ENCODE measurements around the gene VAMP7.
A peak's percentile ranks its signal among the peaks of the same experiment; 100 is the strongest.
"Not testable (repeated sequence)": the region's sequence is repeated elsewhere in the genome, so short reads cannot be mapped to it uniquely, and the experiment has no call there.

The VAMP7 gene

GRCh38 chrX:155923200-155923599 lies 42.1 kb downstream of the VAMP7 start:
- DNase-seq: no peak

- not testable (repeated sequence) for DNase-seq
These were observed 49.9 kb downstream of the VAMP7 start for GRCh38 chrX:155930852-155931618.

DNA sequence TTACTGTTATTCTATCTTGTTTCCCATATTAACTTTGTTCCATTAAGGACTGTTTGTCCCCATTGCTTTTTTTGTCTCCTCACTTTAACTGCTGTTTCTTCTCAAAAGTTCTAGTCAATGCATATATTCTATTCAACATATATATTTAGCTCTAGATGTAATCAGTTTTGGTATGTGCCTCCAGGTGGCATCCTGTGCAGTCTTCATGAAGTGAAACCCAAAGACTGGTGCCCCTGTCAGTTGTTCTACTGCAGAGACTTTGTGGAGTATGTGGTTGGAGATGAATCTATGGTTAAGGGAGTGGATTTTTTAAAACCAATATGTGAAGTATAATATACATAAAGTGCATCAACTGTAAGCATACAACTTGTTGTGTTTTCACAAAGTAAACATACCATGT lies 57.0 kb downstream of the VAMP7 start:
- DNase-seq: no peak

DNA sequence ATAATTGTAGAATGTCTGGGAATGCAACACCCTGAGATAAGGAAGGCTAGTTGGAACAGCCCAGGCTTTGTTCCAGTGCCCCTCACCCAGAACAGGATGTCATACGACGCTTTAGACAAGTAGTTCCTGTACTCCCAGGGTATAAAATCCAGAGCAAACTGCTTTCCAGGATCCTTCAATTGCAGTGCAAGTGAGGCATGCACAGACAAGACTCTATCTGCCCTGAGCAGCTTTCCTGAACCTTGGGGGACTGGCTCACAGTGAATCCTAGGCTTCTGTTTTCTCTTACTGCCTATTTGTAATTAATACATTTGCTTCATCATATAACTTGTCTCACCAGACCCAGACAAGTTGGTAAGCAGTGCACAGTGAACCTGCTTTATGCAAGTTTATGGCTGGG lies 68.0 kb downstream of the VAMP7 start:
- no peak for DNase-seq

DNA sequence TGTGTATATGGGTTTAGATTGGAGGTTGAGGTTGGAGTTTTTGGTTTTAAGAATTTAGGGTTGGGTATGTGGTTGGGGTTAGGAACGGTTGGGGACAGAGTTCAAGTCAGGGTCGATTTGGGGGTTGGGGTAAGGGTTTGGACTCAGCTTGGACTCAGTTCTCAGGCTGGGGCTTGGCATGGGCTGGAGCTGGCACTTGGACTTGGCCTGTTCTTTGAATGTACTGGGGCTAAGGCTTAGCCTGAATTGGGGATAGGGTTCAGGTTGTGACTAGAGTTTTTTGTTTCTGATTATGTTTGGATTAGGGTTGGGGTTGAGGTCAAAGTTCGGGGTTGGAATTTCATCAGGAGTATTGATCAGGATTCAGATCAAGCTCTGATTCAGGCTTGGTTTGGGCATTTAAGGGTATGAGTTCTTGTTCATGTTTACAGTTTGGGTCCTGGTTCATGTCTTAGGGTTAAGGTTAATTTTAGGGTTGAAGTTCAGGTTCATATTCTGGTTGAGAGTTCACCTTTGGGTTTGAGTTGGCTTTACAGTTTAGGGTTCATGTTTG lies 70.2 kb downstream of the VAMP7 start:
- no peak for DNase-seq

DNA sequence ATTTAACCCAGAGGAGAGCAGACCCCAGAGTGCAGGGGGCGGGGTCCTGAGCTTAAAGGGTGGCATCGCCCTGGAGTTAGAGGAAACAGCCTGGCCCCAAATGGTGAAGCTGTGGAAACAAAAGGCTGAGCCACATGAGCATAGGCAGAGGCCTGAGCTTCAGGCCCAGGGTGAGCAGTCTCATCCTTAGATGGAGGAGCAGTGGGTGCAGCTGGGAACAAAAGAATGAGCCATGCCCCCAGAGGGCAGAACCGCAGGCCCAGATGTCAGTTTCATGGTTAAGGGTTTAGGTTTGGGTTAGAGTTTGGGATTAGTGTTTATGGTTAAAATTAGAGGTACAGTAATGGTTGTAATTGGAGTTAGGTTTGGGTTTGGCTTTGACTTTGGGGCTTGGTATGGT lies 71.9 kb downstream of the VAMP7 start:
- DNase-seq: no peak

DNA sequence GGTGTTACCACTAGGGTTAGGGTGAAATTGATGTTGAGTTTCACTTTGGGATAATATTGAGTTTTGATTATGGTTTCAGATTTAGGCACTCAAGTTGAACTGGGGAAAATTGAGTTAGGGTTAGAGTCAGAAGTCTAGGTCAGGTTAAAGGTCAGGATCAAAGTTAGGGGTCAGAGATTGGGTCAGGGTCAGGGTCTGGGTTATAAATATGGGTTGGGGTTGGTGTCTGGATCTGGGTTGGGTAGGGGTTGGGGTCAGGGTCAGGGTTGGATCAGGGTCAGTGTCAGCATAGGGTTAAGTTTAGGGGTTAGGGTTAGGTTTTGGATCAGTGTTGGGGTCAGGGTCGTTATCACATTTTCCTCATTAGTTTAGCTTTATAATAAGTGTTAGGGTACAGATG lies 73.6 kb downstream of the VAMP7 start:
- DNase-seq: no peak

DNA sequence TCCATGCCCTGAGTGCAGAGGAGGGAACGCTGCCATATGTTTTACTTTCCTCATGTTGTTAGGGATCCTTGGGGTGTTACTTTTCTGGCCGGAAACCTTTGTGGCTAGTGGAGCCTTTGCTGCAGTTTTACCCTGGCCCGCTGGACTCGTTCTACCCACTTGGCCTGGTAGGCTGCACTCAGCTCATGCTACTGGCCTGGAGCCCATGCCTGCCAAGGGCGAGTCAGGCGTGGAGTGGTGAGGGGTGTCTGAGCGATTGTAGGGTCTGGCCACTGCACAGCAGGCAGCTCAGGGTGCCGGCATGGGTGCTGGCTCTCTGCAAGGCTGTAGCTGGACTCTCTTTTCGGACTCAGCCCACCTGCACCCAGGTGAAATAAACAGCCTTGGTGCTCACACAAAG lies 75.0 kb downstream of the VAMP7 start:
- no peak for DNase-seq

GRCh38 chrX:155956649-155957048 lies 75.5 kb downstream of the VAMP7 start:
- DNase-seq: no peak

GRCh38 chrX:155957843-155958242 lies 76.7 kb downstream of the VAMP7 start:
- DNase-seq: no peak

DNA sequence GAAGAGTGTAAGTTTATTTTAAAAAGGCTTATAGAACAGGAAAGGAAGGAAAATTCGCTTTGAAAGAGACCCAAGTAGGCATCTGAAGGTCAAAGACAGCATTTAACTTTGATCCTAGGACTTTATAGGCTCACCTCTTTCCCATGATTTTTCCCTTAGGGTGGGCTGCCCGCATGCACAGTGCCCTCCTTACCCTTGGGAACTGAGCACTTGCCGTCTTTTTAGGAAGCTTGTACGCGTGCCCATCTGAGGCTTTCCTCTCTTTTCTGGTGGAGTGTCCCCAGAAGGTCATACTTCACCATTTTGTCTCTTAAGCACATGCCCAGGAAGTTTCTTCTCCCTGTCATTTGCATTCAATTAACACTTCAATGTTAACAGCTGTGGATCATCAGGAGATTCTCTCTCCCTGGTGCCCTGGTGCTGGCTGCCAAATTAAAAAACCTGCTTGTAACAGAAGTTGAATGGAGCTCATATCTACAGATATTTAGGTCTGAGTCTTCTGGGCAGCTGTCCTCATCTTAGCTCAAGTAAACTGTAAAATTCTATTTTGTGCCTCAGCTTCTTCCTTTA lies 78.0 kb downstream of the VAMP7 start:
- no peak for DNase-seq

DNA sequence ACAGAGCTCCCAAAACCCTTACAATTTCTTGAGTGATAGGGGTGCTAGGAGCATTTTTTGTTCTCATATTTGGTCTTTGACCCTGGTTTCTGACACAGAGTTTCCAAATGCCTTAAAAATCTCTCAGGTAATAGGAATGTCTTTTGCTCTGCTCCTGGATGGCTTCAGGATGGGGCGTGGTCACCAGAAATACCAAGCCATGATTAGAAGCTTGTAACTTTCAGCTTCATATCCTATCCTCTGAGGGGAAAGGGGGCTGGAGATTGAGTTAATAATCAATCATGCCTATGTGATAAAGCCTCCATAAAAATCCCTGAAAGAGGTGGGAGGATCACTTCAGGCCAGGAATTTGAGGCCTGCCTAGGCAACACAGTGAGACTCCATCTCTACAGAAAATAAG lies 81.8 kb downstream of the VAMP7 start:
- no peak for DNase-seq

- peak; percentile 80 for DNase-seq
These were observed 85.7 kb downstream of the VAMP7 start for GRCh38 chrX:155966876-155967275.

- no peak for DNase-seq
These were observed 86.6 kb downstream of the VAMP7 start for GRCh38 chrX:155967653-155968325.

DNA sequence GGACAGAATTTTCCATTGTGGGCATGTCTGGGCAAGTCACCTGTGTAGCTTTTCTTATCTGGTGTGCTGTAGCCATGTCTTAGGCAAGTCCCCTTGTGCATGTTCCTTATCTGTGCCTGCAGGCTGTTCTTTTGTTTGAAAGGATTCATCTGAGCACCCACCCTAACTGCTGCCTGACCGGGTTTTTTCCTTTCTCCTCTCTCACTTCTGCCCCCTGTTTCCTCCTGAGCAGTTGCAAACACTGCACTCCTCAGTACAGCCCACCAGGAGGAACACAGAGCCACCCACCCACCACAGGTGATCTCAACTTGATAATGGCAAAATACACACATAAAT lies 87.1 kb downstream of the VAMP7 start:
- DNase-seq: no peak

DNA sequence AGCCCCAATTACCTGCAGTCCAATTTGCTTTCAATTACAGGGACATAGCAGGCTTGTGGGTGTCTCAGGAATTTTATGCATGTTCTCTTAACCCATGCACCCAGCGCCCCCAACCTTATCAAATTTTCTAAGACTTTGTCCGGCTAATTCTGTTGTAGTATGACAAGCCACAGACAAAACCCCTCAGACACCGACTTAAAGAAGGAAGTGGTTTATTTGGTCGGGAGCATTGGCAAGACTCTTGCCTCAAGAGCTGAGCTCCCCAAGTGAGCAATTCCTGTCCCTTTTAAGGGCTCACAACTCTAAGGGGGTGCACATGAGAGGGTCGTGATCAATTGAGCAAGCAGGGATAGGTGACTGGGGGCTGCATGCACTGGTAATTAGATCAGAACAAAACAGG lies 87.6 kb downstream of the VAMP7 start:
- no peak for DNase-seq

- DNase-seq: not testable (repeated sequence)
These were observed 90.5 kb downstream of the VAMP7 start for GRCh38 chrX:155971658-155972057.

DNA sequence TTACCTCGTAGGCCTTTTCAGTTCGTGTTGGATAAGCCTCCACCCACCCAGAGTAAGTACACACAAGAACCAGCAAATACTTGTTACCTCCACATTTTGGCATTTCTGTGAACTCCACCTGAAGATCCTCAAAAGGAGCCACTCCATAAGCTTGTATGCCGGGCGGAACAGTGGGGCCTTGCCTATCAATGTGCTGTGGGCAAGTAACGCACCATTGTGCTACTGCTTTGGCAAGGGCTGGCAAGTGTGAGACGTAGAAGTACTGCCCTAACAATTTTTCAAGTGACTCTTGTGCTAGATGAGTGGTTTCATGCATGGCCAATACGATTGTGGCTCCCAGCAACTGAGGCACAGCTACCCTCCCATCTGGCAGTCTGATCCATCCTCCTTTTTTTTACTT lies 91.1 kb downstream of the VAMP7 start:
- DNase-seq: not testable (repeated sequence)

GRCh38 chrX:155983326-155983725 lies 102.2 kb downstream of the VAMP7 start:
- no peak for DNase-seq

GRCh38 chrX:155985208-155985607 lies 104.1 kb downstream of the VAMP7 start:
- DNase-seq: no peak

DNA sequence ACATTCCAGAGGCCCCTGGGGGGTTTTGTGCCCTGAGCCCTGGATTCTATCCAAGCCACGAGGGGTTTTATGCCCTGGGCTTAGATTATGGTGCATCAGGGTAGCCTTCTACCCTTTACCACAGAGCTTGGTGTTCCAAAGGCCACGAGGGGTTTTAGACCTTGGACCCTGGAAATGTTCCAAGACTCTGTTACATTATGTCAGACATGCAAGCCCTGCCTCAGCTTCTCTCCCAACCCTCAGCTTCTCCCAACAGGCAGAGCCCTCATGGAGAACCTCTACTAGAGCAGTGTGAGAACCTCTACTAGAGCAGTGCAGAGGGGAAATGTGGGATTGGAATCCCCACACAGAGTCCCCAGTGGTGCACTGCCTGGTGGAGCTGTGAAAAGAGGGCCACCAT lies 105.8 kb downstream of the VAMP7 start:
- DNase-seq: not testable (repeated sequence)

- DNase-seq: no peak
These were observed 107.7 kb downstream of the VAMP7 start for GRCh38 chrX:155988859-155989258.
